ENCODE data around the gene CCDC183.
"Not testable (repeated sequence)": the region's sequence is repeated elsewhere in the genome, so short reads cannot be mapped to it uniquely, and the experiment has no call there.

The CCDC183 gene

DNA sequence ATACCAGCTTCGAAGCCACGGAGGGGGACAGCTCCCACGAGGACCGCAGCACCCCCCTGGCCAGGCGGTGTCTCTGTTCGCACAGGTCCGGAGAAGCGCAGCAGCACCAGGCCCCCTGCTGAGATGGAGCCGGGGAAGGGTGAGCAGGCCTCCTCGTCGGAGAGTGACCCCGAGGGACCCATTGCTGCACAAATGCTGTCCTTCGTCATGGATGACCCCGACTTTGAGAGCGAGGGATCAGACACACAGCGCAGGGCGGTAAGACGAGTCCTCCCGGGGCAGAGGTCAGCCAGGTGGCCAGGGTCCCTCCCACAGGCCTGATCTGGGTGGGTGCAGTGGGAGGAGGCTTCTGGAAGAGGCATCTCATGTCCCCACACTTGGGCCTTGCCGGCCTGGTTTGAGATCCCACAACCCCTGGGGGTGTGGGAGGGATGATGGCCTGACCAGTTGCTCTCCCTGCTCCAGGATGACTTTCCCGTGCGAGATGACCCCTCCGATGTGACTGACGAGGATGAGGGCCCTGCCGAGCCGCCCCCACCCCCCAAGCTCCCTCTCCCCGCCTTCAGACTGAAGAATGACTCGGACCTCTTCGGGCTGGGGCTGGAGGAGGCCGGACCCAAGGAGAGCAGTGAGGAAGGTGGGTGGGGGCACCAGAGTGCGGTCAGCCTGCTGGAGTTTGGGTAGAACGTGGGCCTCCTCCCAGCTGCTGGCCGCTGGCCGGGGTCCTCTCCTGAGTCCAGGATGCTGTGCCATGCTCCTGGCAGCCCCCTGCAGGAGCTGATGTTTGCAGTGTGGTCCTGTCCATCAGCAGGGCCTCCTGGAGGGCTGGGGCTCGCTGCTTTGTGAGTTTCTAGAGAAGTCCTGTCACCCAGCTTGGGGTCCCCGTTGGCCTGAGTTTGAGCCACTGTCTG lies 43.3 kb downstream of the CCDC183 start:
- DNase-seq (ENCODE audit: low read depth), result no peak

DNA sequence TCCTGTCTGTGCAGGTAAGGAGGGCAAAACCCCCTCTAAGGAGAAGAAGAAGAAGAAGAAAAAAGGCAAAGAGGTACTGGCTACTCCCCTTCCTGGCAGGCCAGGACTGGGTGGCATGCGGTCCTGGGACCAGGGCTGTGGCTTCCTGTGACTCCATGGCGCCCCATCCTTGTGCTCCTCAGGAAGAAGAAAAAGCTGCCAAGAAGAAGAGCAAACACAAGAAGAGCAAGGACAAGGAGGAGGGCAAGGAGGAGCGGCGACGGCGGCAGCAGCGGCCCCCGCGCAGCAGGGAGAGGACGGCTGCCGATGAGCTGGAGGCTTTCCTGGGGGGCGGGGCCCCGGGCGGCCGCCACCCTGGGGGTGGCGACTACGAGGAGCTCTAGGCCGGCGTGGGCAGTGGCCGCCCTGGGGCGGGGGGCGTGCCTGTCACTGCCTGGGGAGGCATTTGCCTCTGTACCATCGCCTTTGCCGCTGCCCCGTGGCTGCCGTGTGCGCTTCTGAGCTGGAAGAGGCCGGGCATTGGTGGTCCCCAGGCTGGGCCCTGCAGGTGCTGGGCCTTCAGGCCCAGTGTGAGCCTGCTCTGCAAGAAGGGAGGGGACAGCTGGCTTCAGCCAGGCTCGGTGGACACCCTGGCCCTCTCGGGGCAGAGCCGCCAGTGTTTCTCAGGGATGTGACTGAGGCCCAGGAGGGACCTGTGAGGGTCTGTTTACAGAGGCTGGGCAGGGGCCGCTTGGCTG lies 44.2 kb downstream of the CCDC183 start:
- no peak for DNase-seq (ENCODE audit: low read depth)

DNA sequence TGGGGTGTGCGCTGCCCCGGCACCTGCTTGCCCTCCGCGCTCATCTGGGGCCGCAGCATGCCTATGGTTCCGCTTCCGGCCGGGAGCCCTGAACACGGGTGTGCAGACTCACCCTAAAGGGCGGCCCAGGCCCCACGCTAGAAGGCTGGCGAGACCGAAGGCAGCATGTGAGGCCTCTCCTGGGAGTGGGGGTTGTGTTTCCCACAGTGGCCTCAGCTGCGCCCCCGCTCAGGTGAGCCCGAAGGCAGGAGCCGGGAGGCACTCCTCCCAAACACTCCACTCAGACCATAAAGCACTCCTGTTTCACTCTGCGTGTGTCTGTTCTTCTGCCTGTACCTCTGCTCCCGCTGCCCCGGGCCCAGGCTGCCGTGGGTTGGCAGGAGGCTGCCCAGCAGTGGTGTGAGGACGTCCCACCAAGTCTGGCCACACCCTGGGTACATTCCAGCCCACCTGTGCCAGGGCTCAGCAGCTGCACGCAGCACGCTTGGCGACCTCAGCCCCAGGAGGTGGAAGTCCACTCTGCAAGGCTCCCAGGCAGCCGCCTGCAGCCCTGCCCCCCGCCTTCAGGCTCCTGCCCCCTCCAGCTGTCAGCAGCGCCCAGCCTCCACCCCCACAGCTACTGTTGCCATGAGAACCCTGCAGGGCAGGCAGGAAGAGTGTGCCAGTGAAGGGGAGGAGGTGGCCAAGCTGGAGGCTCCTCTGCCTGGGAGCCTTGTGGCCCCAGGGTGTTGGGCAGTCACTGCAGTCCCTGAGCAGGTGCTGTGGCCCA lies 44.9 kb downstream of the CCDC183 start:
- DNase-seq (ENCODE audit: low read depth), result no peak

DNA sequence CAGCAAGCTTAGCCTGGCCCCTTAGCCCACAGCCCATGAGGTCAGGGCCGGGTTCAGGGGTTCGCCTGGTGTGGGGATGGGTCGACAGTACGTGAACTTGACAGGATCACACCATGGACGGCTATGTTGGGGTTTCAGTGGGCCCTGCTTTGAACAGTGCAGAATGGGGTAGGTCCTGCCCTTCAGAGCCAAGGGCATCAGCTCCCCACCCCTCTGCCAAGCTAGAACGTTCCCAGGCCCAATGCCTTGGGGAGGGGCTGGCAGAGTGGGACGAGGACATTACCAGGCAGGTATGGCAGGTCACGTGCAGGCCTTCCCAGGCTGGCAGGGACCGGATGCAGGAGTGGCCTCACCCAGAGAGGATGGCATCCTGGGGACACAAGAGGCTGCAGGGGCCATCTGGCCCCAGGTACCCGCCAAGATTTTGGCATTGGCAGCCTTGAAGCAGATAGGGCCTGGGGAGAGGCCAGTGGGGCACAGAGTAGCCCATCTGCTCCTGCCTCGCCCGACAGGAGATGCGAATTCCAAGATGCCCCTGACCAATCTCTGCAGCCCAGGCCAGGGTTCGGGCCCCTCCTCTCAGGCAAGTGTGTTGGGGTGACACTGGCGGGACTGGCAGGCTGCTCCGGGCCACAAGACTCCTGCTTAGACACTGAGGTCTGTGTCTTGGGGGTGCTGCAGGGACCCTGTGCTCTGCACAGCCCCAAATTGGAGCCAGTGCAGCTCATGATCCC lies 45.7 kb downstream of the CCDC183 start:
- not testable (repeated sequence) for DNase-seq (ENCODE audit: low read depth)

DNA sequence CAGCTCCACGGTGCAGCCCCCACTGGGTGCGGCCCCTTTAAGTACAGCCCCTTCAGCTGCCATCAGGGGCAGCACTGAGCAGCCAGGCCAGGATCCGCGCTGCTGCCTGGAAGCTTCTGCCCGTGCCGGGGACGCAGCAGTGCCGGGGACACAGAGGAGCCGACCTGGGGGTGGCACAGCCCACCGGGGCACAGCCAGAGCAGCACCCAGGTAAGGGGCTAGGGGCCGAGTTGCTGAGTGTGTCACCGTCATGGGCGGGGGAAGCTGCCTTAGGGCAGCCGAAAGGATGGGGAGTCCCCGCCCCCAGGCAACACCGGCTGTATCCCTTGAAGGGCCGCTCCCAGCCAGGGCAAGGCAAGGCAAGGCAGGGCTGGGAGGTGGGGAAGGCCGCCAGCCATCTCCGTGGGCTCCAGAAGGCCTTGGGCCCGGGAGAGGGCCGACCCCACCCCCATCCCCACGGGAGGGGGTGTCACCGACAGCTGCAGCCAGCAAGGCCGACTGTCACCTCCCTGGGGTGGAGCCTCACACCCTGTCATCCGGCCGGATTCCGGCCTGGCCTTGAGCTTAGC lies 46.3 kb downstream of the CCDC183 start, which contains the start of gene AJM1:
TSS of gene AJM1 (plus strand) at position 99 of the 569 bp plus-strand sequence. CDS start 1,937 bp downstream, outside the sequence.
- peak; percentile 68 for DNase-seq (ENCODE audit: low read depth)

DNA sequence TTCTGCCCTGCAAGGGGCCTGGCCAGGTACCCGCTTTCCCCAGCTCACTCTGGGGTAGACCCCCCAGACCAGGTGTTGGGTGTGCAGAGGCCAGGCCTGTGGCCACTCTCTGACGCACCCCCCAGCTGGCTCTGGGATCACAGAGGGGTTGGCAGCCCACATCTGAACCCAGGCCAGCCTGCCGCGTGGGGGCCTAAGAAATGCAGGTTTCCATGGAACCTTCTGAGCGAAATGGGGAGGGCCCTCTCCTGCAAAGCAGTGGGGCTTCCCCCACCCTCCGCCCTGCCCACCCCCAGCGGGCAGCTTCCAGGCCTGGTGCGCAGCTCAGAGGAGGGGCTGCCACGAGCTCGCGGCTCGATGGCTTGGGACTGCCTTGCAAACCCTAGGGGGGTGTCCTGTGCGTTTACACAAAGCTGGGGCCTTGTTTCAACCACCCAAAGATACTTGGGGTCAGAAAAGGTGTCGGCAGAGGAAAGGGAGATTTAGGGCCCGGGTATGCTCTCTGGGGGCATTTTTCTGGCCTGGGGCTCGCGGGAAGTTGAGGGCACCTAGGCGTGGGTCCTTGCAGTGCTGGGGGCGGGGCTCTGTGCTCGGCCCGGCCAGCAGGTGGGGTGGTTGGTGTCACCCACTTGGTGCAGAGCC lies 47.1 kb downstream of the CCDC183 start:
- not testable (repeated sequence) for DNase-seq (ENCODE audit: low read depth)

DNA sequence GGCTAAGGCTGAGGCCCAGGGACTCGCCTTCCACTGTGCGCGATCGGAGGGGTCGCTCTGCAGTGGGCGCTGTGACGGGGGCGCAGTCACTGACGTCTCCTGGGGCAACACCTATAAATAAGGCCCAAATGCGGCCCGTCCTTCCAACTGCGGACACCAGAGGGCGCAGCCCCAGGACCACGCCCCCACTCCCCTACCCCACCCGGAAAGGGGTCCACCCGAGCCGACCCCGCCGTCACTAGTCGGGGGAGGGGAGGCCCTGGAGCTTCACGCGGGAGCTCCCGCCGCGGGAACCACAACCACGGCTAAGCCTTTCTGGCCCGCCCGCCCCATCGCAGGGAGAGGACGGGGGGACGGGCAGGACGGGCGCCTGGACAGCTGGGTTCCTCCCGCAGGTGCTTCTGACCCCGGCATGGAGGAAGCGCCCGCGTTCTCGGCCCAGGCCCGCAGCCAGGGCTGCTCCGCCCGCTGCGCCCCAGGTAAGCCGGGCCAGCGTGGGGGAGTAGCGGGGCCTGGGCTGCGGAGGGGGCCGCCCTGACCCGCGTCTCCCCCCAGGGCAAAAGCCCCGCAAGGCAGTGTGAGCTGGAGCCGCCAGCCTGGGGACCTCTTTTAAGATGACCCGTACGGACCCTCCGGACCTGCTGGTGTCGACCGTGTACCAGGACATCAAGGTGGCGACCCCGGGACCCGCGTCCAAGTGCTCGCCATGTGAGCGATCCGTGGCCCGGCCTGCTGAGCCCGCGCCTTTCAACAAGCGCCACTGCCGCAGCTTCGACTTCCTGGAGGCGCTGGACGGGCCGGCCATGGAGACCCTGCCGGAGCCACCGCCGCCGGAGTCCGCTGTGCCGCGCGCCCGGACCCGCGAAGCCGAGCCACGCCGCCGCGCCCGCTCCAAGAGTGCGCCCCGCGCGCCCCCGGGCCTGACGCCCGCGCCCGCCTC lies 47.9 kb downstream of the CCDC183 start:
- DNase-seq (ENCODE audit: low read depth), result peak; percentile 38

DNA sequence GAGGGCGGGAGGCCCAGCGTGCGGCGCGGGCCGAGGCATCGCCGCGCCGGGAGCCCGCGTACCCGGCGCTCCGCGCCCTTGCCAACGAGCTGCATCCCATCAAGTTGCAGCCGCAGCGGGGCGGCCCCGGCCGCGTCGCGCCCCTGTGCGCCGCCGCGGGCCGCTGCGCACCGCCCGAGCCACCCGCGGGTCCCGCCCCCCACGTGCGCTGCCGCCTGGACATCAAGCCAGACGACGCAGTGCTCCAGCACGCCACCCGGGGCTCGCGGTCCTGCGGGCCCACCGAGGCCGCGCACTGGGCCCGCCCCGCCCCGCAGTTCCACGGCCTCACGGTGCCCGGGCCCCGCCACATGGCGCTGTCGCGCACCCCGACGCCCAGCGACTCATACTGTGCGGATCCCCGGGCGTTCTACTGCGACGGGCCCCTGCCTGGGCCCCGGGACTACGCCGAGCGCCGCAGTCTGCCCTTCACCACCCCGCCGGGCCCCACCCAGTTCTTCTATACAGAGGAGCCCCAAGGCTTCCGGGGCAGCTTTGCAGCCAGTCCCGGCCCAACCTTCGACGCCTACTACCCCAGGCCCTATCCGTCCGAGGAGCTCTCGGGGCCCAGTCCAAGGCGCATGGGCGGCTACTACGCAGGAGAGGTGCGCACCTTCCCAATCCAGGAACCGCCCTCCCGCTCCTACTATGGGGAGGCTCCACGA lies 48.8 kb downstream of the CCDC183 start:
- DNase-seq (ENCODE audit: low read depth), result no peak

DNA sequence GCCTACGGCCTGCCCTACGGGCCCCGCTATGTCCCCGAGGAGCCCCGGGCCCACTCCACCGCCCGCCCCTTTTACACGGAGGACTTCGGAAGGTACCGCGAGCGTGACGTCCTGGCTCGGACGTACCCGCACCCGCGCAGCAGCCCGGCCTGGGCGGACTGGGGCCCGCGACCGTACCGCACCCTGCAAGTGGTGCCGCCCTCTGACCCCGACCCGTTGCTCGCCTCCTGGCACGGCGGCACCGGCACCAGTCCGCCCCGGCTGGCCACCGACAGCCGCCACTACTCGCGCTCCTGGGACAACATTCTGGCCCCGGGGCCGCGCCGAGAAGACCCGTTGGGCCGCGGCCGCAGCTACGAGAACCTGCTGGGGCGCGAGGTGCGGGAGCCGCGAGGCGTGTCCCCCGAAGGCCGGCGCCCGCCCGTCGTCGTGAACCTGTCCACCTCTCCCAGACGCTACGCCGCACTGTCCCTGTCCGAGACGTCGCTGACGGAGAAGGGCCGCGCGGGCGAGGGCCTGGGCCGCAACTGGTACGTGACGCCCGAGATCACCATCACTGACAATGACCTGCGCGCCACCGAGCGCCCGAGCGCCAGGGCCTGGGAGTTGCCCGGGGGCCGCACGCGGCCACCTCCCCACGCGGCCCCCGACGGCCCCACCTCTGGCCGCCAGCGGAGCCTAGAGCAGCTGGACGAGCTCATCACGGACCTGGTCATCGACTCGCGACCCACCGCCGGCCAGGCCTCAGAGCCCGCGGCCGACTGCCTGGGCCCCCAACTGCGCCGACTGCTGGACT lies 49.5 kb downstream of the CCDC183 start:
- no peak for DNase-seq (ENCODE audit: low read depth)

DNA sequence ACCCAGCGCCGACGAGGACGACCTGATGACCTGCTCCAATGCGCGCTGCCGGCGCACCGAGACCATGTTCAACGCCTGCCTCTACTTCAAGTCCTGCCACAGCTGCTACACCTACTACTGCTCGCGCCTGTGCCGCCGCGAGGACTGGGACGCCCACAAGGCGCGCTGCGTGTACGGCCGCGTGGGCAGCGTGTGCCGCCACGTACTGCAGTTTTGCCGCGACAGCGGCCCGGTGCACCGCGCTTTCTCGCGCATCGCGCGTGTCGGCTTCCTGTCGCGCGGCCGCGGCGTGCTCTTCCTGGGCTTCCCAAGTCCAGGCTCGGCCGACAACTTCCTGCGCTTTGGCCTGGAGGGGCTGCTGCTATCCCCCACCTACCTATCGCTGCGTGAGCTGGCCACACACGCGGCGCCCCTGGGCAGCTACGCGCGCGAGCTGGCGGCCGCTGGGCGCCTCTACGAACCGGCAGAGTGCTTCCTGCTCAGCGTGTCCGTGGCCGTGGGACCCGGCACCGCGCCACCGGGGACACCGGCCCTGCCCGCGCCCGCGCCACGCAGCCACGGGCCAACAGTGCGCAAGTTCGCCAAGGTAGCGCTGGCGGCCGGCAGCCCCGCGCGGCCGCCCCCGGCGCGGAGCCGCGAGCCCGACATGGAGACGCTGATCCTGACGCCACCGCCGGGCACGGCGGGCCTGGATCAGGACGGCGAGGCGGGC lies 50.4 kb downstream of the CCDC183 start:
- DNase-seq (ENCODE audit: low read depth), result no peak

DNA sequence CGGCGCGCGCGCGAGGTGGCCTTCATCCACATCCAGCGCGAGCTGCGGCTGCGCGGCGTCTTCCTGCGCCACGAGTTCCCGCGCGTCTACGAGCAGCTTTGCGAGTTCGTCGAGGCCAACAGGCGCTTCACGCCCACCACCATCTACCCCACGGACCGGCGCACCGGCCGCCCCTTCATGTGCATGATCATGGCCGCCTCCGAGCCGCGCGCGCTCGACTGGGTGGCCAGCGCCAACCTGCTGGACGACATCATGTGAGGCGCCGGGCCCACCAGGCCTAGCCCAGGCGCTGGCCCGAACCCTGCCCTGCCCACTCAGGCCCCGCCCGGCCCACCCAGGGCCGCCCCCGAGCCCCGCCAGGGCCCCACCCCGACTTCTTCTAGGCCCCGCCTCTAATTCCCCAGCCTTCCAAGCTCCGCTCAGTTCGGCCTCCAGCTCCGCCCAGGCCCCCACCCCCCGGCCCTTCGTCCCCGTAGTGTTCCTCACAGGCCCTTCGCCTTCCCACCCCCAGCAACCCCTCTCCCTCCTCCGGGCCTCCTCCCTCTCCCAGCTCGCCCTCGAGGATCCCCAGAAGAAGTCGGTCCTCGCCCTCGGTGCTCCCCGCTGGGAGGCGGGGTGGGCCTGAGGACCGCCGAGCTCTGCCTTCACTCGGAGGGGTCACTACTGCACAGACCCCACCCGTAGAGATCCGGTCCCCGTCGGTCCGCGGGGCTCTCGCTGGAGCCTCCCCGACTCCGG lies 51.1 kb downstream of the CCDC183 start:
- DNase-seq (ENCODE audit: low read depth), result no peak

DNA sequence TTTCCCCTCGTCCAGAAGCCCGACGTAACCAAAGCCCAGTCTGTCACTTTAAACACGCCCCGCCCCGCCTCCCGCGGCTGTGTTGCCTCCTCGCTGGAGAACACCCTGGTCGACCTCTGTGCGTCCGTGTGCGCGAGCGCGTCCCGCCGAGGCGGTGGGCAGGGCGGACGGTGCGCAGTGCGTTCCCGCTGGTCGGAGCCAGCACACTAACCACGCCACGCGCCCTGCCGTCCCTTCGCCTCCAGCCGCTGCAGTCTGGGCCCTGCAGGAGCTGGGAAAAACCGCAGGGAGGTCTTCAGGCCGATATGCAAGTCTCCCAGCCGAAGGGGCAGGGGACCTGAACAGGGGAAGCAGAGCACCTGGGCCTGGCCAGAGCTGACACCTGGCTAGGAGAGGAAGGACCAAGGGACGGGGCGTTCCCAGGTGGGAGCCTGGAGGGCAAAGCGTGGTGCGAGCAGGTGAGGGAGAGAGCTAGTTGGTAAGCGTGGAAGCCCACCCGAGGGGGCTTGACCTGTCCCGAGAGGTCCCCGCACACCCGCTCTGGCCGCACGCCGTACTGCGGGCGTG lies 51.8 kb downstream of the CCDC183 start:
- peak; percentile 30 for DNase-seq (ENCODE audit: low read depth)

DNA sequence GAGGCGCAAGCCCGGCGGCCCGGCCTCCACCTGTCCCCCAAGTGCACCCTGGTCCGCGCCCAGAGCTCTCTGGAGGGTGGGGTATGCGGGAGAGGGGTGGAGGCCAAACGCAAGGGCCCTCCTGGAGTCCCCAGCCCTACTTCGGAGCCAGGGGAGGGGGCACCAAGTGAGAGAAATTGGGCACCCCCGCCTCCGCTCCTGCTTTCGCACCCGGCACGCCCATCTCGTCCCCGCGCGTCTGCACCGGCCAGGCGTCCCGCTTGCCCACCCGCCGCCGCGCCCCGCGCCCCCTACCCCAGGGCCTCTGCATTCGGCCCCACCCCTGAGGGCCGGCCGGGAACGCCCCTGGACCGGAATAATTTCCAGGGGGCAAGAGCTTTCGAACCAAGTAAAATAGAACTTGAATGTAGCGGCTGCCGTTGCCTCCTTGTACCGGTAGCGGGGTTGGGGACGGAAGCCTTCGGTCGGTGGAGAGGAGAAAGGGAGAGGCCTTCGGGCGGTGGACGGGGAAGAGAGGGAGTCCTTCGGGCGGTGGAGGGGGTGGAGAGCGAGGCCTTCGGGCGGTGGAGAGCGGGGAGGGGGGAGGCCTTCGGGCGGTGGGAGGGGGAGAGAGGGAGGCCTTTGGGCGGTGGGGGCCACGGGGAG lies 52.4 kb downstream of the CCDC183 start:
- DNase-seq (ENCODE audit: low read depth), result no peak

DNA sequence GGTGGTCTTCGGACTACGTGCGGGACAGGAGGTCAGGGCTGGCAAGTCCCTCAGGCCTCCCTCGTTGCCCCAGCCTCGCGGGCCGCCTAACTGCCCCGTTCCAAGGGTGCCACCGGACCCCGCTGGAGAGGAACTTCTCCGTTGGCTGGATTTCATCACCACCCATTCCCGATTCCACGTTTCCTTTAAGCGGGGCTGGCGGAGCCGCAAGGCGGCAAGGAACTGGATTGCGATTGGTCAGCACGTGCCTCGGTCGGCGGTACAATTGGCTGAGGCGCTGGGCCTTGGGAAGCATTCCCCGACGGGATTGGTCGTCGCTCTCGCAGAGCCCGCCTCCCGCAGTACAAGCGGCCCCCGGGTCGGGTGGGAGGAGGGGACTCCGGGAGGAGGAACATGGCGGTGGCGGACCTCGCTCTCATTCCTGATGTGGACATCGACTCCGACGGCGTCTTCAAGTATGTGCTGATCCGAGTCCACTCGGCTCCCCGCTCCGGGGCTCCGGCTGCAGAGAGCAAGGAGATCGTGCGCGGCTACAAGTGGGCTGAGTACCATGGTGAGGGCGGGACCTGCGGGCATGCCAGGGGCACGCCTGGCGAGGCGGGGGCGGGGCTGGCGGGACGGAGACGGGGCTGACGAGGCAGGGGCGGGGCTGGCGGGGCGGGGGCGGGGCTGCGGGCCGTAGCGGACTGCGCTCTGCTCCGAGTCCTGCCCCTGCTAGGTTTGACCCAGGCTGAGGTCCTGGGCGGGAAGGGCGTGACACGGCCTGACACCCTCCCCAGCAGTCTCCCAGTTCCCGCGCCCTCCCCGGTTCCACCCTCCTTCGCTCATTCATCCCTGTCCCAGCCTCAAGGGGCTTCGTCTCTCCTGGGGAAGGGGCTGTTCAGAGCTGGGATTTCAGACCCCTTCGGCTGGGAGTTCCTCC lies 53.2 kb downstream of the CCDC183 start, which contains the start of gene PHPT1:
TSS of gene PHPT1 (plus strand) at position 372 of the 922 bp plus-strand sequence. CDS start at position 394, 22 bp downstream.
- DNase-seq (ENCODE audit: low read depth), result peak; percentile 87

All from stimulated activated CD8-positive, alpha-beta memory T cell treated with anti-CD3 and anti-CD28 coated beads, Interleukin-15, amount 100 ng/mL, for 1 hour (primary cell).